GM19468 (cell line): ENCODE data around the gene TMEM208.

Source experiments
- ATAC-seq: cut with Tn5 transposase; IDR thresholded peaks from one replicate; pipeline ENCODE4 v1.9.1; 2021; ENCODE audit warnings: mild to moderate bottlenecking, moderate library complexity, moderate number of reproducible peaks; ENCODE audit not compliant: unreplicated experiment; ENCODE audit errors: extremely low read depth

Gene TMEM208

DNA sequence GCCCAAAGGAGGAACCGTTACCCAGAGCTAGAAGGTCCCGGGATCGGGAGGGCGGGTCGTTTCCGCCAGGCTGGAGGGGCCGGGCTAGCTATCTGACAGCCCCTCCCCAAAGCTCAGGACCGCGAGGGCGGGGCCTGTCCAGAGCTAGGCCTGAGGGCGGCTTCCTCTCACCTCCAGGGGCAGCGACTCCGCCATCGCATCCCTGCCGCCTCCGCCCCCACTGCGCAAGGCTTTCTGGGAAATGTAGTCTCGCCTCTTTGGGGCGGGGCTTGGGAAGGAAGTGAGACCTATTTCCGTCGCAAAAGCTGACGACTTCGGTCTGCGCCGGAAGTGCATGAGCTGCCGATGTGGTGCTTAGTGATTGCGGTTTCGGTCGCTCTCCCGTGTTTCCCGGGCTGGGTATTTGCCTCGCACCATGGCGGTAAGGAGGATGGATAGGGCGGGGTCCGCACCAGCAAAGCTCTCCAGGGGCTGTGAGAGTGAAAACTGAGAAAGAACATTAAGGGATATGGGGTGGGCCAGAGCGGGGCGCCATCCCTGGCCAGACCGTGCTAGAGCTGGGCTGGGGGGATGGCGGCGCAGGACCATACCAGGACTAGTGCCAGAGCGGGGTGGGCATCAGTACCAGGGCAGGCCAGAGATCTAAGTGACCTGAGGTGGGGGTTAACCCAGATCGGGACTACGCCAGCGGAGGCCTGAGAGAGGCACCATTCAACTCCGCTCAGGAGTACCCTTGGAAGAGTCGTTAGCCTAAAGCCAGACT is at the start of gene TMEM208:
TMEM208 (plus strand) TSS at position 327 of the 763 bp plus-strand sequence; CDS start at position 416, 89 bp downstream.
- ATAC-seq, result peak; percentile 84

- no peak for ATAC-seq
These were observed 48.9 kb upstream of the TMEM208 start for GRCh38 chr16:67177743-67178699.

- no peak for ATAC-seq
These were observed 47.4 kb upstream of the TMEM208 start for GRCh38 chr16:67179421-67180080.

DNA sequence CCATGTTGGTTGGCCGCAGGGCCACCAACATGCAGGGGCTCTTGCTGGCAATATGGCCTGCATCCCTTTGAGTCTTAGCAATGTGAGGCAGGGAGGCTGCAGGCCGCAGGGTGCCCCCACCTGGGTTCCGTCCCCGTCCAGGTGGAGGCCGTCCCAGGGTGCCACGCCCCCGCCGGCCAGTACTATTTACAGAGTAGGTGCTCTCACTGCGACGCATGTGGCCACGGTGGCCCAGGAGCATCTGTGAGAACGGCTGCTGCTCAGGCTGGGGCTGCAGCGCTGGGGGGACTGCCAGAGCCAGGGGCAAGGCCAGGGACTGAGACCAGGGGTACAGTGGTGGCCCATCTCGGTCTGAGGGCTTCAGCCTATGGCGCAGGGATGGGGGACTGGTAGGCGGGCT is 46.8 kb upstream of the TMEM208 start:
- no peak for ATAC-seq

DNA sequence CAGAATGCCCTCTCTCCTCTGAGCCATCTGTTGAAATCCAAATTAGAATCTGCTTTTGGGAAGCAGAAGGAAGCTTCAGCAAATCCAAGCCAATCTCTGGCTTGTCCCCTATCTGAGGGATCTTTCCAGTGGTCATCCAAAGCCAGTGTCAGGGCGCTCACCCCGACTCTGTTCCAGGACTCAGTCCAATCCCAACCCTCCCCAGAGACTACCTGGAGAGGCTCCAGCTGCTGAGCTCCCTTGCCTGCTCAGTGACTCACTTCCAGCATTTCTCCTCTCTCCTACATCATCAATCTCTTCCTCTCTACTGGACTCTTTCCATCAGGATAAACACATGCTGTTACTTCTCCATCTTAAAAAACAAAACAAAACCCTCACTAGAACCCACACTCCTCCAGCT is 45.6 kb upstream of the TMEM208 start:
- no peak for ATAC-seq

- ATAC-seq, result no peak
These were observed 44.6 kb upstream of the TMEM208 start for GRCh38 chr16:67182288-67182687.

- ATAC-seq, result no peak
These were observed 43.7 kb upstream of the TMEM208 start for GRCh38 chr16:67183284-67183626.

DNA sequence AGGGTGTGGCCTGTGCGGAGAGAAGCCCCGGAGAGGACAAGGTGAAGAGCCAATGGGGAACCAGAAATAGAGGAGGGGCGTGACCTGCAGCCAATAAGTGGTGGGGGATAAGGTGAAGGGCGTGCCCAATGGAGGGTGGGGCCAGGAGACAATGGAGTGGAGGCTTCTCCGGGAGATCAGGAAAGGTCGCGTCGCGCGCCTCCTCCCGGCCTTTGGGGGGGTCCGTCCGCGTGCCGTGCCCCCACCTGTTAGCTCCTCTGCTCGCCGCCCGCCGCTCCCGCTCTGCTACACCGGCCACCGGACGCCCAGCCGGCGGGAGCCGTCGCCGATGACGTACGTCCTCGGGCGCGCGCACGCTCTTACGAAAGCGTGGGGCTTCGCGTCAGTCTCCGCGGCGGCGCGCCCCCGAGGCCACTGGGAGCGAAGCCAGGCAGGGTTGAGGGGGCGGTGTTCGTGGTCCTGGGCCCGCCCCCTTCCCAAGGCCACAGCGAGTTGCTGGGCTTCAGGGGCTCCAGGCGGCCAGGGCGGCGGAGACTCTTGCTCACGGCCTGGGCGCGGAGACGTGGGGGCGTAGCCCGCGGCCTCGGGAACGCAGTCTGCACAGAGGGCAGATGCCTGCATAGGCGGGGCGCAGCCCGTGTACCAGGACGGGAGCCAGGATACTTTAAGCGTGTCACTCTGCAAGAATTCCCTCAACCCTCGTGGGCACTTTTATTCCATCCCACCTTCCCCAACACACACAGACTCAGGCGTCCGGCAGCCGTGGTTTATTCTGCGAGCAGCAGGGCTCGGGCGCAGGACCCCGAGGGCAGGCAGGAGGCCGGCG is 43.1 kb upstream of the TMEM208 start, which contains the start of gene MATCAP1:
MATCAP1 (minus strand) TSS at position 337 of the 826 bp plus-strand sequence. CDS start 3,353 bp downstream, outside the sequence.
- peak; percentile 78 for ATAC-seq

GRCh38 chr16:67184453-67184994 is 42.4 kb upstream of the TMEM208 start:
- no peak for ATAC-seq

GRCh38 chr16:67184995-67185650 is 41.8 kb upstream of the TMEM208 start:
- ATAC-seq, result peak; percentile 18

GRCh38 chr16:67185651-67186134 is 41.2 kb upstream of the TMEM208 start:
- no peak for ATAC-seq

DNA sequence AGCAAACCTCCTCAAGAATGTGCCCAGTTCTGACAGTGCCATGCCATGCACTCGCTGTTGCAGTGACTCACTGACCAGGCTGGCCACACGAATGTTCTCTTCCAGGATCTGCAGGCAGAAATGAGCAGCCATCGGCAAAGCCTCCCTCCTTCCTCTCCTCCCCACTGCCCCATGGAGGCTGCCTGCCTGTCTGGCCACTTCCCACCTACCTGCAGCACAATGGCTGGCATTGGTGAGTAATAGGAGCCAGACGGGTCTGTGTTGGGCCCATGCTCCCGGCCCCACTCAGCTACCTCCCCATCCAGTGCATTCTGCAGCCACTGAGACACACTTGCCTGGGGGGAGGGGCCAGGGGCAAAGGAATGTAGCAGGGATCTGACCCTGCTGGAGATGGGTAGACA is 40.4 kb upstream of the TMEM208 start:
- ATAC-seq, result no peak

GRCh38 chr16:67187175-67187890 is 39.6 kb upstream of the TMEM208 start:
- no peak for ATAC-seq

GRCh38 chr16:67188323-67188722 is 38.6 kb upstream of the TMEM208 start:
- no peak for ATAC-seq

- ATAC-seq, result no peak
These were observed 38.1 kb upstream of the TMEM208 start for GRCh38 chr16:67188798-67189197.

- no peak for ATAC-seq
These were observed 36.9 kb upstream of the TMEM208 start, which contains the start of gene EXOC3L1 for GRCh38 chr16:67190041-67190440. Gene EXOC3L1, minus strand, starts transcription at chr16:67190136. Its CDS starts 460 bp downstream, at chr16:67189676.

- no peak for ATAC-seq
These were observed 36.2 kb upstream of the TMEM208 start for GRCh38 chr16:67190448-67191399.
